IMR-90 (cell line): ENCODE measurements around the gene UFC1. TPM values are rescaled to one million over a fixed set of nuclear protein-coding genes. Genes with fewer than 3 reads are reported as not detected.
A peak's percentile ranks its signal among the peaks of the same experiment; 100 is the strongest.

ENCODE experiments used
- ATAC-seq: fragments of 200-7000 bp; cut with Tn5 transposase; 2 replicates; pipeline ENCODE4 v1.9.1; 2020; ENCODE audit warnings: low read depth, mild to moderate bottlenecking, moderate library complexity
- BruUV-seq: library from RNA; stranded (reverse); fragments of 400-500 nt; replicated peaks from 2 replicates; lab custom pipeline; 2021; lab: Mats Ljungman, UMichigan
- CTCF ChIA-PET: fragments of 300-600 bp; formaldehyde crosslinking; extraction: SDS; loops from one replicate; lab custom pipeline; 2021; ENCODE audit warnings: antibody characterized with exemption; lab: Yijun Ruan, JAX
- POLR2A ChIA-PET: fragments of 300-600 bp; sonication (Branson Sonifier 250); formaldehyde crosslinking; loops from one replicate; lab custom pipeline; 2022; ENCODE audit warnings: antibody characterized with exemption; ENCODE audit not compliant: unreplicated experiment; lab: Charles Lee
- DNase-seq: peaks from one replicate; pipeline ENCODE4 v3.0.0; 2013
- H2AFZ ChIP-seq: replicated peaks from 2 replicates; pipeline ENCODE3; 2013; ENCODE audit warnings: low read length, mild to moderate bottlenecking; ENCODE audit not compliant: poor library complexity
- H2AK5ac ChIP-seq: 2 replicates; pipeline ENCODE4 v1.6.1; 2013; ENCODE audit warnings: low read depth, low read length, inconsistent platforms
- H2AK9ac ChIP-seq: replicated peaks from 2 replicates; pipeline ENCODE3; 2013; ENCODE audit warnings: mild to moderate bottlenecking, low read depth, low read length, moderate library complexity; ENCODE audit not compliant: poor library complexity
- H2BK120ac ChIP-seq: 2 replicates; pipeline ENCODE4 v1.6.1; 2013; ENCODE audit warnings: low read depth, low read length, inconsistent platforms
- H2BK15ac ChIP-seq: 3 replicates; pipeline ENCODE4 v1.6.1; 2013; ENCODE audit warnings: low read depth, low read length, inconsistent platforms
- H2BK20ac ChIP-seq: 2 replicates; pipeline ENCODE4 v1.6.1; 2013; ENCODE audit warnings: low read depth, mild to moderate bottlenecking, inconsistent platforms, low read length, moderate library complexity
- H2BK5ac ChIP-seq: 2 replicates; pipeline ENCODE4 v1.6.1; 2013; ENCODE audit warnings: mild to moderate bottlenecking, low read depth, low read length, inconsistent platforms; ENCODE audit not compliant: poor library complexity, severe bottlenecking
- H3K14ac ChIP-seq: replicated peaks from 2 replicates; pipeline ENCODE4 v1.6.1; 2013; ENCODE audit warnings: low read depth, low read length, inconsistent platforms
- H3K18ac ChIP-seq: 2 replicates; pipeline ENCODE4 v1.6.1; 2013; ENCODE audit warnings: low read depth, low read length, control low read depth
- H3K23ac ChIP-seq: 2 replicates; pipeline ENCODE4 v1.6.1; 2013; ENCODE audit warnings: low read depth, low read length, inconsistent platforms
- H3K27ac ChIP-seq: 2 replicates; pipeline ENCODE4 v1.5.1; 2013; ENCODE audit warnings: mild to moderate bottlenecking, control low read depth, low read length; ENCODE audit not compliant: insufficient read depth
- H3K27me3 ChIP-seq: 2 replicates; pipeline ENCODE4 v1.6.1; 2013; ENCODE audit warnings: low read length; ENCODE audit not compliant: control insufficient read depth, insufficient read depth
- H3K36me3 ChIP-seq: 2 replicates; pipeline ENCODE4 v1.6.1; 2013; ENCODE audit warnings: low read length, mixed read lengths; ENCODE audit not compliant: control insufficient read depth, insufficient read depth
- H3K4ac ChIP-seq: 2 replicates; pipeline ENCODE4 v1.6.1; 2013; ENCODE audit warnings: low read depth, low read length, inconsistent platforms
- H3K4me1 ChIP-seq: 2 replicates; pipeline ENCODE4 v1.6.1; 2013; ENCODE audit warnings: low read length, mixed read lengths; ENCODE audit not compliant: control insufficient read depth, insufficient read depth
- H3K4me2 ChIP-seq: 2 replicates; pipeline ENCODE4 v1.6.1; 2013; ENCODE audit warnings: low read depth, mild to moderate bottlenecking, control low read depth, low read length, moderate library complexity
- H3K4me3 ChIP-seq: 2 replicates; pipeline ENCODE4 v1.5.1; 2013; ENCODE audit warnings: low read depth, mild to moderate bottlenecking, control low read depth, low read length, moderate library complexity; ENCODE audit not compliant: insufficient read depth
- H3K56ac ChIP-seq: 2 replicates; pipeline ENCODE4 v1.6.1; 2013; ENCODE audit warnings: low read length, inconsistent platforms; ENCODE audit not compliant: insufficient read depth; ENCODE audit errors: extremely low read depth
- H3K79me1 ChIP-seq, 2 experiments: 2 replicates each; pipeline ENCODE4 v1.6.1; 2013; ENCODE audit warnings: low read length in 2 of 2, inconsistent platforms in 1 of 2, low read depth in 1 of 2
- H3K9ac ChIP-seq: 2 replicates; pipeline ENCODE4 v1.6.1; 2013; ENCODE audit warnings: low read depth, low read length, control low read depth
- H3K9me1 ChIP-seq: 2 replicates; pipeline ENCODE4 v1.6.1; 2013; ENCODE audit warnings: low read length, inconsistent platforms; ENCODE audit not compliant: insufficient read depth
- H3K9me3 ChIP-seq: 2 replicates; pipeline ENCODE4 v1.6.1; 2013; ENCODE audit warnings: low read length; ENCODE audit not compliant: control insufficient read depth, insufficient read depth
- H4K20me1 ChIP-seq: 2 replicates; pipeline ENCODE4 v1.6.1; 2013; ENCODE audit warnings: low read length, inconsistent platforms; ENCODE audit not compliant: insufficient read depth
- H4K5ac ChIP-seq: 2 replicates; pipeline ENCODE4 v1.6.1; 2013; ENCODE audit warnings: mild to moderate bottlenecking, low read depth, low read length, control low read depth
- H4K8ac ChIP-seq, 2 experiments: 2 replicates each; pipeline ENCODE4 v1.6.1; 2013; ENCODE audit warnings: low read depth in 2 of 2, low read length in 2 of 2, control low read depth in 1 of 2, inconsistent platforms in 1 of 2
- H4K91ac ChIP-seq: 2 replicates; pipeline ENCODE4 v1.6.1; 2013; ENCODE audit warnings: low read depth, low read length, inconsistent platforms; ENCODE audit not compliant: insufficient read depth
- CHD1 ChIP-seq: IDR thresholded peaks from 2 replicates; pipeline ENCODE4 v1.6.1; 2012; ENCODE audit warnings: low read depth, low read length, improper control_type of control experiment
- CTCF ChIP-seq: conservative IDR thresholded peaks from 2 replicates; pipeline ENCODE4 v1.5.1; 2012; ENCODE audit warnings: mild to moderate bottlenecking, low read depth, low read length, improper control_type of control experiment
- MAZ ChIP-seq: IDR thresholded peaks from 2 replicates; pipeline ENCODE4 v1.6.1; 2012; ENCODE audit warnings: low read depth, mild to moderate bottlenecking, low read length, improper control_type of control experiment, moderate library complexity, borderline replicate concordance
- POLR2A ChIP-seq: IDR thresholded peaks from 2 replicates; pipeline ENCODE4 v1.6.1; 2012; ENCODE audit warnings: mild to moderate bottlenecking, low read depth, low read length
- RFX5 ChIP-seq: IDR thresholded peaks from 2 replicates; pipeline ENCODE4 v1.8.0; 2012; ENCODE audit warnings: low read depth, mild to moderate bottlenecking, low read length, moderate library complexity
- WGBS, 2 experiments: methylation state at CpG; one replicate each; pipeline versions ENCODE4 v1.1.5 to v1.1.7; 2013; ENCODE audit warnings: missing lambda C conversion rate in 2 of 2; ENCODE audit not compliant: insufficient read length in 1 of 2; ENCODE audit errors: extremely low coverage in 2 of 2; 5-methylcytosine and 5-hydroxymethylcytosine counted together
- dilution Hi-C: fragments of 300-500 bp; cut with HindIII; formaldehyde crosslinking; loops from one replicate; pipeline ENCODE4 v1.14.3; 2018; ENCODE audit warnings: low sequenced_read_pairs; ENCODE audit not compliant: unreplicated experiment
- in situ Hi-C: fragments of 300-500 bp; cut with MboI; formaldehyde crosslinking; loops from 3 replicates; pipeline ENCODE4 v1.14.3; 2019; ENCODE audit warnings: low sequenced_read_pairs, inconsistent platforms, mixed read lengths
- intact Hi-C: fragments of 100-400 bp; cut with micrococcal nuclease; formaldehyde crosslinking; loops from 2 replicates; pipeline ENCODE4 v1.10.0; 2022
- polyA plus RNA-seq, 3 experiments: library from polyadenylated mRNA; depleted of rRNA; stranded (reverse); fragments of >200 nt; gene quantifications; 2 replicates each; pipeline ENCODE4 v1.2.3, GENCODE V29; 2012; ENCODE audit warnings: low replicate concordance in 1 of 3
- total RNA-seq: library from RNA; depleted of rRNA; stranded (reverse); fragments of >200 nt; gene quantifications from 2 replicates; pipeline ENCODE4 v1.2.3, GENCODE V29; 2012

The UFC1 gene
- total and polyA plus RNA-seq, 2 of the 4 experiments (the other 2 are of a cell fraction) = 134 to 140 TPM

GRCh38 chr1:161197560-161198193, 43.9 kb downstream of the UFC1 start (continued):
- TF ChIP-seq CHD1 = no peak

- no TSS peak for BruUV-seq
- DNase-seq = no peak
Measured at GRCh38 chr1:161198194-161198896, 44.6 kb downstream of the UFC1 start.

More at GRCh38 chr1:161198194-161198896, 44.6 kb downstream of the UFC1 start:
- no peaks in the 10 kb centered on the region for H4K20me1 ChIP-seq
- 0 out of 2 replicates have a peak overlapping the region, but pooled peaks have one; percentile 12 for H3K23ac ChIP-seq
- H3K27ac ChIP-seq = no peak overlapping the region; the same call in 1 of the 2 replicates
- no peak overlapping the region for H2BK5ac ChIP-seq
- H3K4me2 ChIP-seq = peak overlapping the region; percentile 30; the same call in 1 of the 2 replicates
- peaks cover 20% of the 10 kb centered on the region for H3K9me1 ChIP-seq
- H3K36me3 ChIP-seq = peaks cover under 1% of the 10 kb centered on the region; the same call in 1 of the 2 replicates
- peak overlapping the region; percentile 42 to 96; a peak in 3 of 4 replicates for H4K8ac ChIP-seq
- ChIA-PET POLR2A (no interaction called here), CTCF (interaction anchor here (1.0 kb wide), 1 partner anchor 28 kb away, joined by 3 read pairs; no protein-coding TSS in a partner anchor)
- no peak for TF ChIP-seq POLR2A
- 0 out of 2 replicates have a peak, but pooled peaks have one; percentile 14 for TF ChIP-seq CTCF
- no peak for TF ChIP-seq RFX5
- peak; percentile 19; the same call in 1 of the 2 replicates for TF ChIP-seq MAZ
- peak overlapping the region; percentile 68 for H3K4ac ChIP-seq
- intact Hi-C loops (no loop called here), in situ Hi-C loops (no loop called here), dilution Hi-C loops (no loop called here)
- no peak overlapping the region; the same call in 1 of the 2 replicates for H2BK120ac ChIP-seq
- no peaks in the 10 kb centered on the region for H3K27me3 ChIP-seq
- H4K5ac ChIP-seq = peak overlapping the region; percentile 8; the same call in 1 of the 2 replicates
- H3K79me1 ChIP-seq = peaks cover 10 to 12% of the 10 kb centered on the region in 2 experiments
- 55% methylated on average over 4 of the region's 20 CpGs; no CpG with 5 or more reads in 1 of the 2 experiments for WGBS, 2 experiments
- 0 out of 3 replicates have a peak overlapping the region, but pooled peaks have one; percentile 16 for H2BK15ac ChIP-seq
- H3K56ac ChIP-seq = peak overlapping the region; percentile 24; the same call in 1 of the 2 replicates
- no peak overlapping the region for H3K18ac ChIP-seq
- peaks cover 31% of the 10 kb centered on the region for H3K4me1 ChIP-seq
- H2AFZ ChIP-seq = peak overlapping the region; percentile 94
- no peak overlapping the region for H2BK20ac ChIP-seq
- peak overlapping the region; percentile 33 for H2AK9ac ChIP-seq
- H3K14ac ChIP-seq = no peak overlapping the region
- H3K9ac ChIP-seq = no peak overlapping the region
- H4K91ac ChIP-seq = peak overlapping the region; percentile 32; the same call in 1 of the 2 replicates
- H3K4me3 ChIP-seq = no peak overlapping the region
- no peak for ATAC-seq
- peak overlapping the region; percentile 48 for H2AK5ac ChIP-seq
- no peaks in the 10 kb centered on the region for H3K9me3 ChIP-seq
